ENCODE measurements around the gene CYP3A7.
"Not testable (repeated sequence)": the region's sequence is repeated elsewhere in the genome, so short reads cannot be mapped to it uniquely, and the experiment has no call there.

CYP3A7 gene

GRCh38 chr7:99734987-99735386 lies at the start of gene CYP3A7:
Gene CYP3A7 (minus strand): TSS chr7:99735196. CDS start chr7:99735093, 103 bp downstream.
- no peak for DNase-seq

DNA sequence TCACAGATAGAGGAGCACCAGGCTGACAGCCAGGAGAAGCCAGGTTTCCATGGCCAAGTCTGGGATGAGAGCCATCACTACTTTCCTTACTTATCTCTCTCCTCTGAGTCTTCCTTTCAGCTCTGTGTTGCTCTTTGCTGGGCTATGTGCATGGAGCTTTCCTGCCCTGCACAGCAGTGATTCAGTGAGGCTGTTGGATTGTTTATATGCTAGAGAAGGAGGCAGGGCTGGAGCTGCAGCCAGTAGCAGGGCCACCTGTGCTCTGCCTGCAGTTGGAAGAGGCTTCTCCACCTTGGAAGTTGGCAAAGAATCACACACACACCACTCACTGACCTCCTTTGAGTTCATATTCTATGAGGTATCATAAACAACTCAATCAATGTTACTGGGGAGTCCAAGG lies 49.0 kb upstream of the CYP3A7 start, which contains the start of gene CYP3A4:
CYP3A4 (minus strand) TSS at position 178 of the 400 bp plus-strand sequence; CDS start at position 75, 103 bp downstream.
- no peak for DNase-seq

DNA sequence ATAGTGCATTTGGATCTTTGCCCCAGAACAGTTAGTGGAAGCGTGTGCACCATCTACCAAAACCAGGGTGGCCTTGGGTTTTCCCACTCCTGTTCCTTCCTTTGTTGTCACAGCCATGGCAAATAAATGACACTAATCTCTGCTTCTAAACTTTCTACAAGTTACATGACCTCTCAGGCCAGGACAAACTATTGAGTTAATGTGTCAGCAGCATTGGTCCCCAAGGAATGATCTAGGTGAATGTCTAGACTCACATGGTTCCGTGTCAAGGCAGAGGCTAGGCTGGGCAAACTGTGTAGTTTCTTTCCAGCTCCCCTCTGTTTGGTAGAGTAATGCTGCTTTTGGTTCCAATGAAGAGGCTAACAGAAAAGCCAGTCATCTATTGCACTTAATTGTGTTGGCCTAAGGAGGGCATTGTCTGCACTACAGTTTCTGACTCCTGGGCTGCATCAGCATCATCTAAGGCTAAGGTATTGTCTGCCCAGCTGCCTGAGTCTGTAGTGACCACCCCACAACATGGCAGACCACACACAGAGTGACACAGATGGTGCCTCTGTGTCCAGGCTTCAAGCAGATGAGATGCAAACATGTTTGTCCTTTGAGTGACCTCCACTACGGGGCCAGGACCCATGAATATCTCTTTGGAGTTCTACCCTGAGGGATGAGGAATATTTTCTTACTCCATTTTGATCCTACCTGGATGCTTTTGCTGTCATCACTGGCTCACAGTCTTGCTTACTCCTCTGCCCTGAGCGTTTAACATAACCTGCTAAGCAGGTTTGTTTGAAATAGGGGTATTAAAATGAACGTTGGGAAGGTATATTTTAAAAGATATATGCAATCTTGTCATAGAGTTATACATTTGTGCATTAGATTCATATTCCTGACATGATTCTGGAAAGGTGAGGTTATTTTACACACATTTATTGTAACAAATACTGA lies 47.3 kb upstream of the CYP3A7 start:
- DNase-seq = no peak

DNA sequence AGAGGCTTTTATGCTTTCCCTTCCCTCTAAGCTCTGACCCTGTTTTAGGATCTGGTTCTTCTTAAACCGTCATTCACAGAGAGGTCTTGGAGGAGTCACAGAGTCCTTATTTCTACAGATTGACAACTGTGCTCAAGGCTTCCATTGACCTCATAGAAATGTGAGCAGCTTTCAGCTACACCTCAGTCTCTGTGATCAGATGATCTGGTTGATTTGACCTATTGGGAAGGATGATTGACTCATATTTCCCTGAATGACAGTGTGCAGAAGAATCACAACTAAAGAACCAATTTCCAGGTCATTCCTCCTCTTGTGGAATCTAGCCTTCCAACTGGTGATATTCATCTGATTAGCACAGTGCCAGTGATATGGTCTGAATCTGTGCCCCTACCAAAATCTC lies 45.6 kb upstream of the CYP3A7 start:
- no peak for DNase-seq

GRCh38 chr7:99779949-99780348 lies 45.0 kb upstream of the CYP3A7 start:
- DNase-seq = no peak

GRCh38 chr7:99778880-99779279 lies 43.9 kb upstream of the CYP3A7 start:
- no peak for DNase-seq

- not testable (repeated sequence) for DNase-seq
Observed at GRCh38 chr7:99773395-99773794, 38.4 kb upstream of the CYP3A7 start.

GRCh38 chr7:99772565-99772964 lies 37.6 kb upstream of the CYP3A7 start:
- DNase-seq = no peak

DNA sequence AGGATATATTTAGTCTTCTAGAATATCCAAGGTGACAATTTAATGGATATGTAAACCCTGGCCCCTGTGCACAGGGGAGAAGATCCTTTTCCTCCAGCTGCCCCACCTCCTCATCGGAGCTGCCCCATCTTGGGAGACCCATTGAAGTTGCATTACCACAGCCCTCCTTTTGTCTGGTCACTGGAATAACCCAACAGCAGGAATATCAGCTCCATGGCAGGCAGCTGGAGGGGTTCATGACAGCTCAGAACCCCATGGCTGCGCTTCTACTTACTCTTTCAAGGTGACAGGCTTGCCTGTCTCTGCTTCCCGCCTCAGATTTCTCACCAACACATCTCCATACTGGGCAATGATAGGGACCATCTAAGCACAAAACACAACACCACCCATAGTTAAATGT lies 34.5 kb upstream of the CYP3A7 start:
- not testable (repeated sequence) for DNase-seq

DNA sequence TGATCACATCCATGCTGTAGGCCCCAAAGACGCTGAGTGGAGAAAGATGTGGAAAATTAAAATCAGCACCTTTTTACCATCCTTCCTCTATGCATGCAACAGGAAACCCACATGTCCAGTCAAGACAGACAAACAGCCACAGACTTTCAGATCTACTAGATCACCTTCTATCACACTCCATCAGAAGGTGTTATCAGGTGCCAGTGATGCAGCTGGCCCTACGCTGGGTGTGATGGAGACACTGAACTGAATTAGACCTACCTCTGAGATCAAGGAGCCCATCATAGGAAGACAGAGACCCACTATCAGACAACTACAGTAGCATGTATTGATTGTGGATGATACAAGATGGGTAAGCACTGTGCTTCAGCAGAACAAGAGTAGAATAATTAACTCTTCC lies 33.5 kb upstream of the CYP3A7 start:
- no peak for DNase-seq

DNA sequence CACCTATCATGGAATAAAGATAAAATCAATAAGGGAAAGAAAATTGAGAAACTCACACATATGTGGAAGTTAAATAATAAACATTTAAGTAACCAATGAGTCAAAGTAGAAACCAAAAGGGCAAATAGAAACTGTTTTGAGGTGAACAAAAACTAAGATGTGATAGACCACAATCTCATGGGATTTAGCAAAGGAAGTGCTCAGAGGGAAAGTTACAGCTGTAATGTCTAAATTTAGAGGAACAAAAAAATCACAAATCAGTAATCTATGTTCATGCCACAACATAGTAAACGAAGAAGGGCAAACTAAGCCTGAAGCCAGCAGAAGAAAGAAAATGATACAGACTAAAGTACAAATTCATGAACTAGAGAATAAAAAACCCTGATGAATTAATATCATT lies 32.7 kb upstream of the CYP3A7 start:
- no peak for DNase-seq

DNA sequence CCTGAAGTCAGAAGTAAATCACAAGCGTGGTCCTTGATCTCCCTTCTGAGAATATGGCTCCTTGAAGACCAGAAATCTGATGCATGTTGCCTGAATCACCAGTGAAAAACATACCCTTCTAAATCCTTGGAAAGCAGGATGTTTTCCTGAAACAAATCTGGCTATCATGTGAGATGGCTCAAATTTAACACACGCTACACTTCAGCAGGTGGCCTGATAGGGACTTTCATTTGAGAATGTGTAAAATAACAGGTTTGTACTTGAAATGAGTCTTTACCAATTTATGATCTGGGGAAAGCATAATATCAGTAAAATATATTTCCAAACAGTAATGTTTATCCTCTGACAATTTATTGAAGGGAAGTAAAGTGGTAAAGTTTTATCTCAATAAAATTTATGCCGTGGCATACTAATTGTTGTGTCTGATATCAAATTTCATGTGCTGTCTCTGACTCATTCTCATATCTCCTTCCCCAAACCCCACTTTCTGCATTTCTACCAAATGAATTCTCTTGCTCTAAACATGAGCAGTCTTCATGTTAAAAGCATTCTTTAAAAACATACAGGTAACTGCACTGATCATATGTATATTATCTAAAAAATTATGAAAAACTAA lies 31.6 kb upstream of the CYP3A7 start:
- DNase-seq = no peak

DNA sequence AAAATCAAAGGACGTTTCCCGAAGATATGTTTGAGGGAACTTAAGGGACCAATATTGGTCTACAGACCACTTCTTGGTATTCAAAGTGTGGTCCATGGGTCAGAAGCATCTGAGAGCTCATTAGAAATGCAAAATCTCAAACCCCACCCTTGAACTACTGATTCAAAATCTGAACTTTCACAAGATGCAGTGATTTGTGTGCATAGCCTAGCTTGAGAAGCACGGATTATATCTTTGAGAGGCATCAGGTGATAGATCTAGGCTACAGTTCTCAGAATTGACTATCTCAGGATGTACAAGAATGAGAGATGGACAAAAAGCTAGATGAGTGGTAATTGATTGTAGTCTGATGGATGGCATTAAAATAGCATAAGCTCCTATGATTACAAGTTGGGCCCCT lies 29.5 kb upstream of the CYP3A7 start:
- no peak for DNase-seq

GRCh38 chr7:99762680-99763327 lies 27.8 kb upstream of the CYP3A7 start:
- DNase-seq = no peak

- DNase-seq = no peak
Observed at GRCh38 chr7:99755085-99755484, 20.1 kb upstream of the CYP3A7 start.

GRCh38 chr7:99752356-99752755 lies 17.4 kb upstream of the CYP3A7 start:
- DNase-seq = no peak

GRCh38 chr7:99751322-99752052 lies 16.5 kb upstream of the CYP3A7 start:
- not testable (repeated sequence) for DNase-seq

DNA sequence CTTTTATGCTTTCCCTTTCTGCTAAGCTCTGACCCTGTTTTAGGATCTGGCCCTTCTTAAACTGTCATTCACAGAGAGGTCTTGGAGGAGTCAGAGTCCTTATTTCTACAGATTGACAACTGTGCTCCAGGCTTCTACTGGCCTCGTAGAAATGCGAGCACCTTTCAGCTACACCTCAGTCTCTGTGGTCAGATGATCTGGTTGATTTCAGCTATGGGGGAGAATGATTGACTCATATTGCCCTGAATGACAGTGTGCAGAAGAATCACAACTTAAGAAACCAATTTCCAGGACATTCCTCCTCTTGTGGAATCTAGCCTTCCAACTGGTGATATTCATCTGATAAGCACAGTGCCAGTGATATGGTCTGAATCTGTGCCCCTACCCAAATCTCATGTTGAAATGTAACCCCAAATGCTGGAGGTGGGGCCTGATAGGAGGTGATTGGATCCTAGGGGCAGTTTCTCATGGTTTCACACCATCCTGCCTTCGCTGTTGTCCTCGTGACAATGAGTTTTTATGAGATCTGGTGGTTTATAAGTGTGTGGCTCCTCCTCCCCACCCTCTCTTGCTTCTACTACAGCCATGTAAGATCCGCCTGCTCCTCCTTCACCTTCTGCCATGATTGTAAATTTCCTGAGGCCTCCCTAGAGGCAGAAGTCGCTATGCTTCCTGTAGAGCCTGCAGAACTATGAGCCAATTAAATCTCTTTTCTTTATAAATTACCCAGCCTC lies 14.0 kb upstream of the CYP3A7 start:
- no peak for DNase-seq

GRCh38 chr7:99746915-99747314 lies 11.9 kb upstream of the CYP3A7 start:
- DNase-seq = not testable (repeated sequence)

DNA sequence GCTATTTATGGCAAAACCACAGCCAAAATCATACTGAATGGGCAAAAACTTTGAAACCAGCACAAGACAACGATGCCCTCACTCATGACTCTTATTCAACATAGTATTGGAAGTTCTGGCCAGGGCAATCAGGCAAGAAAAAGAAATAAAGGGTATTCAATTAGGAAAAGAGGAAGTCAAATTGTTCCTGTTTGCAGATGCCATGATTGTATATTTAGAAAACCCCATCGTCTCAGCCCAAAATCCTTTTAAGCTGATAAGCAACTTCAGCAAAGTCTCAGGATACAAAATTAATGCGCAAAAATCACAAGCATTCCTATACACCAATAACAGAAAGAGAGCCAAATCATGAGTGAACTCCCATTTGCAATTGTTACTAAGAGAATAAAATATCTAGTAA lies 10.4 kb upstream of the CYP3A7 start:
- not testable (repeated sequence) for DNase-seq

GRCh38 chr7:99742737-99743394 lies 7.9 kb upstream of the CYP3A7 start:
- no peak for DNase-seq

DNA sequence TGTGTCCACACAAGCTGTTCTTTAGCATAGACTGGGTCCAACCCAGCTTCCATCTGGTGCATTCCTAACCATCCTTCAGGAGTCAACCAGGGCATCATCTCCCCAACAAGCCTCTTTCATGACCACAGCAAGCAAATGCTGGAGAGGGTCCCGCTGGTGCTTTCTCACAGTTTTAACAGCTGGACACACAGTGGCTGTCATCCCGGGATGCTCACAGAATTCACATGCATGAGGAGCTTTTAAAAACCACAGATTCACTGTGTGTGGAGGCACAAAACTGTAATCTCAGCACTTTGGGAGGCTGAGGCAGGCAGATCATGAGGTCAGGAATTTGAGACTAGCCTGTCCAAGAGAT lies 6.4 kb upstream of the CYP3A7 start:
- no peak for DNase-seq
